Kidney (tissue), 14 donors: ENCODE measurements around the gene SCD. TPM values are rescaled to one million over a fixed set of nuclear protein-coding genes. Genes with fewer than 3 reads are reported as not detected.

Source experiments
- DNase-seq, 5 donors: peaks; one replicate each; pipeline ENCODE4 v3.0.0-alpha.2; 2013 to 2020
- FAIRE-seq: peaks from 2 replicates; lab custom pipeline; 2012; peaks lifted over from hg19 to GRCh38; lab: Jason Lieb, UNC
- H3K27ac ChIP-seq, 2 donors: one replicate each; pipeline ENCODE4 v1.7.0; 2013; ENCODE audit warnings: low read depth in 2 of 2, low read length in 2 of 2, inconsistent platforms in 1 of 2
- H3K27me3 ChIP-seq: one replicate; pipeline ENCODE4 v1.7.1; 2013; ENCODE audit warnings: low read length, inconsistent platforms; ENCODE audit not compliant: control insufficient read depth, insufficient read depth
- H3K36me3 ChIP-seq, 3 donors: one replicate each; pipeline versions ENCODE4 v1.7.0 to v1.7.1; 2013; ENCODE audit warnings: low read length in 3 of 3, control low read depth in 1 of 3, inconsistent platforms in 1 of 3; ENCODE audit not compliant: insufficient read depth in 3 of 3, control insufficient read depth in 2 of 3
- H3K4me1 ChIP-seq, 3 donors: one replicate each; pipeline versions ENCODE4 v1.7.0 to v1.7.1; 2013; ENCODE audit warnings: low read length in 3 of 3, inconsistent platforms in 1 of 3, low read depth in 1 of 3; ENCODE audit not compliant: control insufficient read depth in 2 of 3, insufficient read depth in 2 of 3
- H3K4me3 ChIP-seq, 3 donors: one replicate each; pipeline versions ENCODE4 v1.7.0 to v1.8.1; 2013; ENCODE audit warnings: low read length in 3 of 3, control low read depth in 1 of 3, inconsistent platforms in 1 of 3
- H3K9ac ChIP-seq, 3 donors: one replicate each; pipeline versions ENCODE4 v1.7.0 to v1.7.1; 2013; ENCODE audit warnings: low read length in 3 of 3, control low read depth in 1 of 3, inconsistent platforms in 1 of 3
- H3K9me3 ChIP-seq, 3 donors: one replicate each; pipeline versions ENCODE4 v1.7.0 to v1.7.1; 2013; ENCODE audit warnings: low read length in 3 of 3, control low read depth in 1 of 3, inconsistent platforms in 1 of 3; ENCODE audit not compliant: control insufficient read depth in 2 of 3, insufficient read depth in 1 of 3
- intact Hi-C: fragments of 100-400 bp; cut with DNase I; formaldehyde crosslinking; loops from one replicate; pipeline ENCODE4 v1.11.1; 2022
- polyA plus RNA-seq: library from polyadenylated mRNA; stranded (reverse); fragments of 350-450 nt; fragmentation: Illumina TruSeq; extraction: RNeasy Lipid Tissue Mini Kit (QIAGEN cat#74804); gene quantifications from one replicate; pipeline ENCODE4 v1.2.3, GENCODE V29; 2014; ENCODE audit warnings: low read depth, low replicate concordance; ENCODE audit not compliant: insufficient read depth
- total RNA-seq: library from RNA; stranded (reverse); fragmentation: NEBNext Ultra II Directional; extraction: Animal tissue kit (Norgen Biotek cat#: 25700); gene quantifications from one replicate; pipeline ENCODE4 v1.2.1, GENCODE V29; 2021
- TF ChIP-seq, protein P1 (sequence below): IDR thresholded peaks from 3 replicates; pipeline ENCODE4 v1.5.1; 2012; ENCODE audit warnings: mild to moderate bottlenecking, moderate library complexity, borderline replicate concordance; ENCODE audit not compliant: insufficient read depth; ENCODE audit errors: extremely low read depth
- donor health status: control.
- donor health status: control.
- donor health status: control.
- donor health status: control.
- donor health status: control.
- donor health status: DM: yes; HTN: yes; CAD: no.
- donor health status: Normal renal cell carcinoma (clear cell type).

SCD gene
- total and polyA plus RNA-seq, 2 donors from 2014 or later = 8.7 to 10.7 TPM

DNA sequence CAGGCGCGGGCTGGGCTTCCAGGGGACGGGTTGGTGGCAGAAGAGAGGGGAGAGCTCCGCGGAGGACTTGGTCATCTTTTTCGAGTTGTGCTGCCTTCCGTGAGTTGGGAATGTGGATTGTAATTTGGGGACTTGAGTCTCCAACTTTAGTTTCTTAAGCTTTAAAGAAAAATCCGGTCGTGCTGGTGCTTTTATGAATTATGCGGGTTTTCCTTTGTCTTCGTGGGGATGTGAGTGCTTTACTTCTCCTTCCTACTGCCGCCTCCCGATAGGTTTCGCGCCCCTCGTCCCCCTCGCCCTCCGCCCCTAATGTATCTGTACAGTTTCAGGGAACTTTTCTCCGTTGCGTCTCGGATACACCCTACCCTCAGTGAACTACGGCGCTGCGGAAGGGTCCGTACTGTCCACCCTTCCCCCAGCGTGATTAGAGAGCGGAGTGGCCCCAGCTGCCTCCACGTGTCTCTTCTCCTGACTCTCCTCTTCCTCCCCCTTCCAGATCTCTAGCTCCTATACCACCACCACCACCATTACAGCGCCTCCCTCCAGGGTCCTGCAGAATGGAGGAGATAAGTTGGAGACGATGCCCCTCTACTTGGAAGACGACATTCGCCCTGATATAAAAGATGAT, 649 bp downstream of the SCD start:
- Histone ChIP-seq H3K36me3 (no peaks in the 10 kb centered on the region), H3K9ac (peak overlapping the region; percentile 38 to 51 (median 41)), H3K27ac (no peak overlapping the region), H3K4me3 (peak overlapping the region; percentile 55 to 67 (median 62)), H3K9me3 (no peaks in the 10 kb centered on the region), H3K4me1 (peaks cover 0 to 2% (median 0%) of the 10 kb centered on the region in 3 donors), H3K27me3 (no peaks in the 10 kb centered on the region)
- intact Hi-C loops = no loop called here
- DNase-seq (peak in 3 of 5 donors; percentile 25 to 67 (median 43)), FAIRE-seq (no peak)
- TF ChIP-seq, protein P1, sequence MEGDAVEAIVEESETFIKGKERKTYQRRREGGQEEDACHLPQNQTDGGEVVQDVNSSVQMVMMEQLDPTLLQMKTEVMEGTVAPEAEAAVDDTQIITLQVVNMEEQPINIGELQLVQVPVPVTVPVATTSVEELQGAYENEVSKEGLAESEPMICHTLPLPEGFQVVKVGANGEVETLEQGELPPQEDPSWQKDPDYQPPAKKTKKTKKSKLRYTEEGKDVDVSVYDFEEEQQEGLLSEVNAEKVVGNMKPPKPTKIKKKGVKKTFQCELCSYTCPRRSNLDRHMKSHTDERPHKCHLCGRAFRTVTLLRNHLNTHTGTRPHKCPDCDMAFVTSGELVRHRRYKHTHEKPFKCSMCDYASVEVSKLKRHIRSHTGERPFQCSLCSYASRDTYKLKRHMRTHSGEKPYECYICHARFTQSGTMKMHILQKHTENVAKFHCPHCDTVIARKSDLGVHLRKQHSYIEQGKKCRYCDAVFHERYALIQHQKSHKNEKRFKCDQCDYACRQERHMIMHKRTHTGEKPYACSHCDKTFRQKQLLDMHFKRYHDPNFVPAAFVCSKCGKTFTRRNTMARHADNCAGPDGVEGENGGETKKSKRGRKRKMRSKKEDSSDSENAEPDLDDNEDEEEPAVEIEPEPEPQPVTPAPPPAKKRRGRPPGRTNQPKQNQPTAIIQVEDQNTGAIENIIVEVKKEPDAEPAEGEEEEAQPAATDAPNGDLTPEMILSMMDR = no peak

DNA sequence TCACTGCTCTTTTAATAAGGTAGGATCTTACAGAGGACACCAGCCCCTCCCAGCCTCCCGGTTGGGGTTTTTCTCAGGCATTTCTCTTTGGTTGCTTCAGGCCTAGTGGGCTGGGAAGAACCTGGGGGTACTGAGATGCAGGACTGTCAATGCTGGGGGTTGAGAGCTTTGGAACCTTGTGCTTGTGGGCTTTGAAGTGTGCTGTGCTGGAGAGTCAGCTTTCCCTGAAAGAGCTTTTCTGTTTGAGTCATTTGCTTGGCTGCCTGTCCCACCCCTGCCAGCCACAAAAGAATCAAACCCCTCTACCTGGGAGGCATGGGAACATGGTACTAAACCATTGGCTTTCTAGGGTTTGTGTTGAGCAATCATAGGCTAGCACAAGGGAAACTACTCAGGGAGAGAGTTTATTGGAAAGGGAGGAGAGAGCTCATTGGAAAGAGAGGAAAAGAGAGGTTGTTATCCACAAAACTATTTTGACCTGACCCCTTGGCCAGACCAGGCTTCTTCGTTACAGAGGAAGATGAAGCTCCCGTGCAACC, 1.4 kb downstream of the SCD start:
- H3K4me1 ChIP-seq = peaks cover 0 to 2% (median 0%) of the 10 kb centered on the region in 3 donors
- H3K4me3 ChIP-seq = peak overlapping the region in 1 of 3 donors; percentile 67
- intact Hi-C loops = no loop called here
- H3K27ac ChIP-seq = no peak overlapping the region
- no peaks in the 10 kb centered on the region for H3K9me3 ChIP-seq
- FAIRE-seq (no peak), DNase-seq (no peak)
- no peaks in the 10 kb centered on the region for H3K36me3 ChIP-seq
- no peak overlapping the region for H3K9ac ChIP-seq
- no peaks in the 10 kb centered on the region for H3K27me3 ChIP-seq
- TF ChIP-seq, protein P1 = no peak

DNA sequence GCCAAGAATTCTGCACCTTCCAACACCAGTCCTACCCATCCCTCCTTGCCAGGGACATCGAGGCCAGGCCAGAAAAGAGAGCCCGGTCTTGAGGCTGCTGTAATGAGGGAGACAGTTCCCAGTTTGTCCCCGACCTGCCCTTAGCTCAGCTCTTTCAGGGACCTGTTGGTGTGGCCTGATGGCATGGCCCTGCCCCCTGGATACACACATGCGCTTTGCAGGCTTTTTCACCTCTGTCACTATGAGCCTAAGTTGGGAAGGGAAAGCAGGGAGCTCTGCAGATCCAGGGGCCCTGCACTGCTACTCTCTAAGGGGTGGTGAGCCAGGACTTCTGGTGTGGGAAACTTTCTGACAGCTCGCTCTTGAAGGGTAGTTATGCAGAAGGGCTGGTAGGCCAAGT, 2.1 kb downstream of the SCD start:
- H3K9me3 ChIP-seq = no peaks in the 10 kb centered on the region
- no peaks in the 10 kb centered on the region for H3K27me3 ChIP-seq
- intact Hi-C loops = no loop called here
- H3K9ac ChIP-seq = no peak overlapping the region
- DNase-seq (no peak), FAIRE-seq (no peak)
- H3K4me3 ChIP-seq = no peak overlapping the region
- TF ChIP-seq, protein P1 = no peak
- peaks cover 0 to 2% (median 0%) of the 10 kb centered on the region in 3 donors for H3K4me1 ChIP-seq
- peaks cover 0 to 4% (median 2%) of the 10 kb centered on the region in 3 donors for H3K36me3 ChIP-seq
- H3K27ac ChIP-seq = no peak overlapping the region
